Loucy (cell line): ENCODE measurements around the gene SUOX.

Experiments
- H2AFZ ChIP-seq: fragments of 200-600 bp; sonication (generic); 2 replicates; pipeline ENCODE4 v1.6.0; 2016; ENCODE audit warnings: antibody characterized with exemption, mild to moderate bottlenecking, low read length, moderate library complexity
- H3F3A ChIP-seq: fragments of 200-600 bp; 2 replicates; pipeline ENCODE4 v1.6.0; 2016; ENCODE audit warnings: antibody characterized with exemption, low read depth, mild to moderate bottlenecking
- H3K27me3 ChIP-seq: fragments of 200-600 bp; sonication (generic); 2 replicates; pipeline ENCODE4 v1.6.1; 2014; ENCODE audit warnings: low read length, mild to moderate bottlenecking; ENCODE audit not compliant: insufficient read depth, poor library complexity, severe bottlenecking
- H3K36me3 ChIP-seq: fragments of 200-600 bp; sonication (generic); 2 replicates; pipeline ENCODE4 v1.6.1; 2016; ENCODE audit warnings: low read length; ENCODE audit not compliant: insufficient read depth
- H3K4me1 ChIP-seq: fragments of 200-600 bp; sonication (generic); 2 replicates; pipeline ENCODE4 v1.5.1; 2014; ENCODE audit warnings: low read length, mild to moderate bottlenecking; ENCODE audit not compliant: insufficient read depth, poor library complexity, severe bottlenecking
- H3K4me2 ChIP-seq: fragments of 200-600 bp; sonication (generic); 2 replicates; pipeline ENCODE4 v1.6.0; 2014; ENCODE audit warnings: antibody characterized with exemption, low read length, low read depth, mild to moderate bottlenecking; ENCODE audit not compliant: poor library complexity, severe bottlenecking
- H3K4me3 ChIP-seq: fragments of 200-600 bp; sonication (generic); 2 replicates; pipeline ENCODE4 v1.5.1; 2014; ENCODE audit warnings: low read length, mild to moderate bottlenecking, mixed read lengths; ENCODE audit not compliant: poor library complexity, severe bottlenecking
- H3K79me2 ChIP-seq: fragments of 200-600 bp; sonication (generic); 2 replicates; pipeline ENCODE4 v1.6.1; 2014; ENCODE audit warnings: low read length; ENCODE audit not compliant: insufficient read depth
- H3K9ac ChIP-seq: fragments of 200-600 bp; sonication (generic); 2 replicates; pipeline ENCODE4 v1.6.0; 2014; ENCODE audit warnings: mild to moderate bottlenecking, low read depth, low read length, moderate library complexity; ENCODE audit not compliant: poor library complexity, severe bottlenecking
- H3K9me2 ChIP-seq: fragments of 200-600 bp; sonication (generic); replicated peaks from 2 replicates; pipeline ENCODE4 v1.6.1; 2016; ENCODE audit warnings: low read depth, low read length, mixed read lengths
- H3K9me3 ChIP-seq: fragments of 200-600 bp; sonication (generic); 2 replicates; pipeline ENCODE4 v1.6.1; 2014; ENCODE audit warnings: mild to moderate bottlenecking, antibody characterized with exemption, low read length, low read depth; ENCODE audit not compliant: insufficient read depth
- H4K20me1 ChIP-seq: fragments of 200-600 bp; sonication (generic); 2 replicates; pipeline ENCODE4 v1.6.0; 2014; ENCODE audit warnings: antibody characterized with exemption, low read length, mild to moderate bottlenecking; ENCODE audit not compliant: insufficient read depth, poor library complexity, severe bottlenecking
- CTCF ChIP-seq: fragments of 200-600 bp; sonication (generic); conservative IDR thresholded peaks from 2 replicates; pipeline ENCODE4 v1.5.1; 2014; ENCODE audit warnings: mild to moderate bottlenecking, antibody characterized with exemption, low read length
- EZH2phosphoT487 ChIP-seq: fragments of 200-600 bp; IDR thresholded peaks from 2 replicates; pipeline ENCODE4 v1.6.1; 2018; ENCODE audit warnings: antibody characterized with exemption, mild to moderate bottlenecking, moderate library complexity, borderline replicate concordance

Gene SUOX

DNA sequence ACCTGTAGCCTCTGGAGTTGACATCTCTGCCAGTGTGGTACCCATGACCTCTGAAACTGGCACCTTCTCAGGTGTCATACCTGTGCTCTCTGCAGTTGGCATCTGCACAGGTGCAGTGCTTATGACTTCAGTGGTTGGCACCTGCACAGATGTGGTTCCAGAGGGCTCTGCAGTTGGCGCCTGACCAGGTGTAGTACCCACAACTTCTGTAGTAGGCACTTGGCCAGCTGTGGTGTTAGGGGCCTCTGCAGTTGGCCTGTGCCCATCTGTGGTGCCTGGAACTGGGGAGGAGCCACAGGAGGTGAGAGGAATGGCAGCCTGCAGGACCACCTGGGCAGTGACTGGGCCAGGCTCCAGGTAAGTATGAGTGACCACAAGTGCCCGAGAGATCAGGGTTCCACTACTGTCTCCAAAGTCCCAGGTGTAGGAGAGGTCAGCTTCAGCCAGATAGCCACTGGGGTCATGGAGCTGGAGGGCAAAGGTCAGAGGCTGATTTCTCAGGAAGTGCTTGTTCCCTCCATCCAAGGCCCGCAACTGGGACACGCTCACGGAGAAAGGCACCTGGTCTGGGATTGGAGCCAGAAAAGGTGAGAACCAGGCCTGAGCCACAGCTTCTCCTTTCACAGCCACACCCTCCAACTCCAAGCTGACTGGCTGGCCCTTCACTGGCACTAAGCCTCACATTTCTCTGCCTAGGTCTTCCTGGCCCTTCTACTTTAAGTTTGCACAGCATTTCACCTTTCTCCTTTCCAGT is 39.8 kb upstream of the SUOX start:
- Histone ChIP-seq H3K36me3 (peaks cover 14% of the 10 kb centered on the region; the same call in 1 of the 2 replicates), H3K4me3 (no peak overlapping the region), H3K79me2 (no peaks in the 10 kb centered on the region), H3K27me3 (no peaks in the 10 kb centered on the region), H2AFZ (no peak overlapping the region), H3K4me2 (no peak overlapping the region), H3F3A (no peaks in the 10 kb centered on the region), H3K9me3 (no peaks in the 10 kb centered on the region), H3K9me2 (no peaks in the 10 kb centered on the region), H3K9ac (no peak overlapping the region), H4K20me1 (no peaks in the 10 kb centered on the region), H3K4me1 (no peaks in the 10 kb centered on the region)
- TF ChIP-seq CTCF = no peak
- TF ChIP-seq EZH2phosphoT487 = no peak

GRCh38 chr12:55963760-55964159 is 33.3 kb upstream of the SUOX start:
- H2AFZ ChIP-seq = no peak overlapping the region
- TF ChIP-seq CTCF = no peak
- no peak for TF ChIP-seq EZH2phosphoT487
- H3K4me2 ChIP-seq = no peak overlapping the region
- no peaks in the 10 kb centered on the region for H3F3A ChIP-seq
- H3K9me2 ChIP-seq = no peaks in the 10 kb centered on the region
- no peak overlapping the region for H3K4me3 ChIP-seq
- peaks cover 19% of the 10 kb centered on the region for H3K4me1 ChIP-seq
- H3K27me3 ChIP-seq = no peaks in the 10 kb centered on the region
- H3K9ac ChIP-seq = no peak overlapping the region
- peaks cover 9% of the 10 kb centered on the region for H4K20me1 ChIP-seq
- no peaks in the 10 kb centered on the region for H3K36me3 ChIP-seq
- no peaks in the 10 kb centered on the region for H3K9me3 ChIP-seq
- H3K79me2 ChIP-seq = peaks cover 21% of the 10 kb centered on the region

GRCh38 chr12:55965240-55965639 is 31.8 kb upstream of the SUOX start:
- H3K4me3 ChIP-seq = no peak overlapping the region
- no peaks in the 10 kb centered on the region for H3K36me3 ChIP-seq
- H3K27me3 ChIP-seq = no peaks in the 10 kb centered on the region
- peaks cover 32% of the 10 kb centered on the region for H3K79me2 ChIP-seq
- TF ChIP-seq CTCF (no peak), EZH2phosphoT487 (no peak)
- no peak overlapping the region for H3K4me2 ChIP-seq
- no peaks in the 10 kb centered on the region for H3F3A ChIP-seq
- H4K20me1 ChIP-seq = peaks cover 9% of the 10 kb centered on the region
- H2AFZ ChIP-seq = no peak overlapping the region
- H3K9me3 ChIP-seq = no peaks in the 10 kb centered on the region
- H3K9ac ChIP-seq = no peak overlapping the region
- no peaks in the 10 kb centered on the region for H3K9me2 ChIP-seq
- H3K4me1 ChIP-seq = peaks cover 19% of the 10 kb centered on the region
